Progenitor cell of endocrine pancreas (in vitro differentiated cells): ENCODE results near the gene DCLK3. TPM values are rescaled to one million over a fixed set of nuclear protein-coding genes. Genes with fewer than 3 reads are reported as not detected.
A peak's percentile ranks its signal among the peaks of the same experiment; 100 is the strongest.

Experiments
- DNase-seq: peaks from one replicate; pipeline ENCODE4 v3.0.0; 2021; ENCODE audit warnings: low spot score; ENCODE audit not compliant: unreplicated experiment
- H3K27ac Mint-ChIP-seq: 2 replicates; pipeline ENCODE4 v1.8.0; 2021; ENCODE audit warnings: mild to moderate bottlenecking, moderate library complexity, mixed read lengths
- H3K27me3 Mint-ChIP-seq: 2 replicates; pipeline ENCODE4 v1.8.0; 2021; ENCODE audit warnings: mixed read lengths
- H3K36me3 Mint-ChIP-seq: 2 replicates; pipeline ENCODE4 v1.8.0; 2022; ENCODE audit warnings: mixed read lengths; ENCODE audit not compliant: insufficient read depth
- H3K4me1 Mint-ChIP-seq: 2 replicates; pipeline ENCODE4 v1.8.0; 2021; ENCODE audit warnings: low read depth, mixed read lengths
- H3K4me3 Mint-ChIP-seq: 2 replicates; pipeline ENCODE4 v1.8.0; 2021; ENCODE audit warnings: low read depth, mild to moderate bottlenecking, moderate library complexity, mixed read lengths
- H3K9me3 Mint-ChIP-seq: 2 replicates; pipeline ENCODE4 v1.8.0; 2021; ENCODE audit warnings: low read depth, mixed read lengths
- CTCF ChIP-seq: fragments of 200-600 bp; sonication (generic); IDR thresholded peaks from one replicate; pipeline ENCODE4 v1.5.0; 2021; ENCODE audit warnings: antibody characterized with exemption, mild to moderate bottlenecking; ENCODE audit not compliant: unreplicated experiment
- total RNA-seq: library from RNA; stranded (reverse); gene quantifications from 2 replicates; pipeline ENCODE4 v1.2.1, GENCODE V29; 2021

The DCLK3 gene
- total RNA-seq, 1 donor from 2014 or later: 0.12 TPM

- H3K4me3 Mint-ChIP-seq: no peak overlapping the region
- no peak for DNase-seq
- peaks cover 20% of the 10 kb centered on the region for H3K4me1 Mint-ChIP-seq
- H3K27ac Mint-ChIP-seq: no peak overlapping the region
- no peaks in the 10 kb centered on the region for H3K27me3 Mint-ChIP-seq
- no peak for TF ChIP-seq CTCF
- H3K9me3 Mint-ChIP-seq: no peaks in the 10 kb centered on the region
- no peaks in the 10 kb centered on the region for H3K36me3 Mint-ChIP-seq
Measured at GRCh38 chr3:36776436-36776835, 12.1 kb upstream of the DCLK3 start.

- Mint-ChIP-seq H3K27me3 (peaks cover 11% of the 10 kb centered on the region), H3K9me3 (no peaks in the 10 kb centered on the region), H3K36me3 (no peaks in the 10 kb centered on the region), H3K4me3 (no peak overlapping the region), H3K27ac (no peak overlapping the region), H3K4me1 (peaks cover 20% of the 10 kb centered on the region)
- no peak for DNase-seq
- TF ChIP-seq CTCF: no peak
Measured at GRCh38 chr3:36774052-36774451, 9.7 kb upstream of the DCLK3 start.

- Mint-ChIP-seq H3K27ac (no peak overlapping the region), H3K4me1 (peaks cover 18% of the 10 kb centered on the region), H3K4me3 (no peak overlapping the region), H3K9me3 (no peaks in the 10 kb centered on the region), H3K36me3 (no peaks in the 10 kb centered on the region), H3K27me3 (peaks cover 27% of the 10 kb centered on the region)
- TF ChIP-seq CTCF: no peak
- no peak for DNase-seq
Measured at GRCh38 chr3:36771931-36772330, 7.6 kb upstream of the DCLK3 start.

GRCh38 chr3:36769926-36770325 is 5.6 kb upstream of the DCLK3 start:
- no peak for DNase-seq
- peaks cover 45% of the 10 kb centered on the region for H3K27me3 Mint-ChIP-seq
- no peak overlapping the region for H3K27ac Mint-ChIP-seq
- TF ChIP-seq CTCF: no peak
- no peaks in the 10 kb centered on the region for H3K9me3 Mint-ChIP-seq
- H3K4me3 Mint-ChIP-seq: no peak overlapping the region
- no peaks in the 10 kb centered on the region for H3K36me3 Mint-ChIP-seq
- peaks cover under 1% of the 10 kb centered on the region for H3K4me1 Mint-ChIP-seq

- no peak for DNase-seq
- Mint-ChIP-seq H3K27me3 (peaks cover 76% of the 10 kb centered on the region), H3K27ac (peak overlapping the region; percentile 90), H3K9me3 (no peaks in the 10 kb centered on the region), H3K36me3 (no peaks in the 10 kb centered on the region), H3K4me1 (peaks cover 3% of the 10 kb centered on the region), H3K4me3 (peak overlapping the region; percentile 75)
- TF ChIP-seq CTCF: no peak
Measured at GRCh38 chr3:36765104-36765503, 751 bp upstream of the DCLK3 start.
